Astrocyte (in vitro differentiated cells and primary cell): ENCODE data around the gene MEGF10.

Source experiments
- CTCF ChIP-seq: IDR thresholded peaks from 2 replicates; pipeline ENCODE4 v1.5.1; 2011; ENCODE audit warnings: low read depth, mild to moderate bottlenecking, inconsistent platforms, low read length, moderate library complexity; ENCODE audit not compliant: insufficient read depth
- EZH2 ChIP-seq: IDR thresholded peaks from 2 replicates; pipeline ENCODE4 v1.6.1; 2012; ENCODE audit warnings: mild to moderate bottlenecking, low read length, inconsistent platforms; ENCODE audit not compliant: insufficient read depth

GRCh38 chr5:127404190-127404589 lies 113.6 kb downstream of the MEGF10 start:
- TF ChIP-seq CTCF (no peak), EZH2 (no peak)
